CD4-positive, alpha-beta memory T cell (primary cell): ENCODE measurements around the gene B9D2. TPM values are rescaled to one million over a fixed set of nuclear protein-coding genes. Genes with fewer than 3 reads are reported as not detected.
A peak's percentile ranks its signal among the peaks of the same experiment; 100 is the strongest.

Source experiments
- CTCF ChIA-PET: fragments of 350-600 bp; sonication (Branson Sonifier 250); formaldehyde crosslinking; loops from one replicate; lab custom pipeline; 2021; ENCODE audit warnings: inconsistent platforms; ENCODE audit not compliant: partially characterized antibody; lab: Charles Lee
- POLR2A ChIA-PET: fragments of 350-600 bp; sonication (Branson Sonifier 250); formaldehyde crosslinking; loops from one replicate; lab custom pipeline; 2021; ENCODE audit not compliant: partially characterized antibody; lab: Charles Lee
- DNase-seq, 5 donors: peaks; one replicate each; pipeline versions ENCODE4 v3.0.0 to v3.0.0-alpha.2; 2020 to 2022; ENCODE audit warnings: mixed read lengths in 1 of 5
- H3K27ac ChIP-seq: one replicate; pipeline ENCODE4 v1.7.0; 2013; ENCODE audit warnings: low read depth, low read length
- H3K27me3 ChIP-seq: 2 replicates; pipeline ENCODE4 v1.7.0; 2013; ENCODE audit warnings: mild to moderate bottlenecking, low read length, moderate library complexity; ENCODE audit not compliant: insufficient read depth
- H3K36me3 ChIP-seq: 2 replicates; pipeline ENCODE4 v1.7.0; 2013; ENCODE audit warnings: mild to moderate bottlenecking, low read length, moderate library complexity; ENCODE audit not compliant: insufficient read depth
- H3K4me1 ChIP-seq: 2 replicates; pipeline ENCODE4 v1.7.0; 2013; ENCODE audit warnings: mild to moderate bottlenecking, low read length, moderate library complexity; ENCODE audit not compliant: insufficient read depth
- H3K4me3 ChIP-seq, 2 donors: one replicate each; pipeline ENCODE4 v1.7.0; 2013; ENCODE audit warnings: low read length in 2 of 2, mild to moderate bottlenecking in 1 of 2
- H3K9me3 ChIP-seq, 2 donors: one replicate each; pipeline ENCODE4 v1.7.0; 2013; ENCODE audit warnings: low read length in 2 of 2, control low read depth in 1 of 2; ENCODE audit not compliant: control insufficient read depth in 1 of 2
- H3K27ac Mint-ChIP-seq, 7 donors: one replicate each; pipeline ENCODE4 v1.8.0; 2020 to 2021; ENCODE audit warnings: mixed read lengths in 7 of 7, mild to moderate bottlenecking in 6 of 7, inconsistent platforms in 3 of 7, moderate library complexity in 3 of 7
- H3K27me3 Mint-ChIP-seq, 2 donors: one replicate each; pipeline ENCODE4 v1.8.0; 2020 to 2021; ENCODE audit warnings: mixed read lengths in 2 of 2
- H3K36me3 Mint-ChIP-seq, 2 donors: one replicate each; pipeline ENCODE4 v1.8.0; 2020 to 2021; ENCODE audit warnings: mixed read lengths in 2 of 2, inconsistent platforms in 1 of 2, mild to moderate bottlenecking in 1 of 2
- H3K4me1 Mint-ChIP-seq, 4 donors: one replicate each; pipeline ENCODE4 v1.8.0; 2020 to 2021; ENCODE audit warnings: mixed read lengths in 4 of 4, mild to moderate bottlenecking in 1 of 4
- H3K4me3 Mint-ChIP-seq, 8 donors: one replicate each; pipeline ENCODE4 v1.8.0; 2020 to 2021; ENCODE audit warnings: mixed read lengths in 8 of 8, mild to moderate bottlenecking in 7 of 8, moderate library complexity in 6 of 8, inconsistent platforms in 3 of 8
- H3K9me3 Mint-ChIP-seq, 8 donors: one replicate each; pipeline ENCODE4 v1.8.0; 2020 to 2021; ENCODE audit warnings: mixed read lengths in 8 of 8, mild to moderate bottlenecking in 5 of 8, inconsistent platforms in 3 of 8, moderate library complexity in 1 of 8
- intact Hi-C: fragments of 100-400 bp; cut with micrococcal nuclease; formaldehyde crosslinking; loops from one replicate; pipeline ENCODE4 v1.15.1; 2023
- polyA plus RNA-seq, 2 donors: library from polyadenylated mRNA; unstranded; fragments of 300-500 nt; fragmentation: Illumina TruSeq; gene quantifications; one replicate each; pipeline ENCODE4 v1.2.3, GENCODE V29; 2021
- total RNA-seq, 2 experiments: library from RNA; stranded (reverse); gene quantifications; one replicate each; pipeline ENCODE4 v1.2.3, GENCODE V29; 2021

The B9D2 gene
- total and polyA plus RNA-seq, 4 experiments from 2014 or later: 11.6 to 22.4 (median 14.0) TPM

DNA sequence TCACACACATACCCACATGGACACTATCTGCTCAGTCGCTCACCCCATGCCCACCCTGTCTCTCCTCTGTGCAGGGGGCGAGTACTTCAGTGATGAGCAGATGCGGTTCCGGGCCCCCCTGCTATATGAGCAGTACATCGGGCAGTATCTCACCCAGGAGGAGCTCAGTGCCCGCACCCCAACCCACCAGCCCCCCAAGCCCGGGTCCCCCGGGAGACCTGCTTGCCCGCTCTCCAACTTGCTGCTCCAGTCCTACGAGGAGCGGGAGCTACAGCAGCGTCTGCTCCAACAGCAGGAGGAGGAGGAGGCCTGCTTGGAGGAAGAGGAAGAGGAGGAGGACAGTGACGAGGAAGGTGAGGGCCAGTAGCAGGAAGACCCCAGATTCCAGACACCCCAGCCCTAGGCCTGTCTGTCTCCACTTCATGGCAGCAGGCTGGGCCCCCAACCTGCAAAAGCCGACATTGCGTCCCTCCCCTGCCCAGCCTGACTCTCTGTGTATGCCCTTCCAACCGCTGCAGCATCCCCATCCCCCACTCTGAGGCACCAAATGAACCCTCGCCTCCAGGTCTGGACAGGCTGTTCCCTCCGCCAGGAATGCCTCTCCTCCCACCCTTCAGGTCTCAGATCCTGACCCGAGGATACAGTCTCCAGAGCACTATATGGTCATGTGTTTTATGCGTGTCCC is 44.3 kb downstream of the B9D2 start:
- Histone ChIP-seq H3K9me3 (no peaks in the 10 kb centered on the region), H3K4me1 (peaks cover 3% of the 10 kb centered on the region), H3K27me3 (no peaks in the 10 kb centered on the region), H3K4me3 (no peak overlapping the region), H3K27ac (no peak overlapping the region), H3K36me3 (peaks cover 71% of the 10 kb centered on the region)
- H3K4me1 Mint-ChIP-seq: peaks cover 11 to 69% (median 19%) of the 10 kb centered on the region in 4 donors
- ChIA-PET CTCF (interaction anchor here (1.2 kb wide), 1 partner anchor 11 kb away, joined by 3 read pairs; no protein-coding TSS in a partner anchor), POLR2A (interaction anchor here (0.7 to 2.1 kb wide), 5 partner anchors 9 to 56 kb away, joined by 3 to 10 read pairs (median 5); partner anchors contain the start of genes CCDC97 and HNRNPUL1)
- peaks cover 32 to 77% of the 10 kb centered on the region in 2 donors for H3K36me3 Mint-ChIP-seq
- peak overlapping the region in 1 of 8 donors; percentile 49 for H3K4me3 Mint-ChIP-seq
- no peaks in the 10 kb centered on the region for H3K27me3 Mint-ChIP-seq
- peaks cover 0 to 5% (median 0%) of the 10 kb centered on the region in 8 donors for H3K9me3 Mint-ChIP-seq
- peak in 1 of 5 donors; percentile 40 for DNase-seq
- intact Hi-C loops: no loop called here
- H3K27ac Mint-ChIP-seq: peak overlapping the region in 5 of 7 donors; percentile 63 to 87 (median 69)

DNA sequence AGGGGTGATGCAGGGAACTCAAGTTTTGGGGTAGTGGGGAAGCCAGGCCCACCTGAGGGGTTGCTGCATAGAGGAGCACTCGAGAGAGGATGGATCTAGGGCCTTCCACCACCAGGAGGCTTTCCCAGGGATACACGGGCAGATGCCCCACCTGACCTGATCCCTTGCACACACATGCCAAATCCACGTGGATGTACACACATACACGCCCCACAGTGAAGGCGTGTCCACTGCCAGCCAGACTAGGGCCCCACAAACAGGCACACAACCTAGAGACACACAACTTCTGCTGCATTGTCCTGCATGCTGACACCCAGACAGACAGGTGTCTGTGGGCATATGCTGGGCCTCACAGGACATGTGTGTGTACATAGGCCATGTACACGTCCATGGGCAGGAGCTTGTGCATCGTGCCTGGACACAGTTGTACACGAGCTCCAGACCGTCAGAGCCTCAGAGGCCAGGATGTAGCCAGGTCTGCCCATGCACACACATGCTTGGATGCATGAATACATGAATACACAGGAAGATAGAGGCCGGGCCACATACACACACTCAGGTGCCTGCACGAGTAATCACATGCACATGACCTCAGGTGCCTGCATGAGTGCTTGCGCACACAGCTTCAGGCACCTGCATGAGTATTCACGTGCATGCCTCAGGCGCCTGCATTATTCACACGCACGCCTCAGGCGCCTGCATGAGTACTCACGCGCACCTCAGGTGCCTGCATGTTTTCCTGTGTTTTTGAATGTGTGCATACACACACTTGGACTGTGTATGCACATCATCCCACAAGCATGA is 45.1 kb downstream of the B9D2 start:
- ChIA-PET POLR2A (interaction anchor here (2.0 to 2.1 kb wide), 2 partner anchors 9 to 34 kb away, joined by 7 to 10 read pairs; partner anchors contain the start of gene CCDC97), CTCF (interaction anchor here (1.2 kb wide), 1 partner anchor 10 kb away, joined by 3 read pairs; no protein-coding TSS in a partner anchor)
- Histone ChIP-seq H3K27me3 (no peaks in the 10 kb centered on the region), H3K36me3 (peaks cover 66% of the 10 kb centered on the region), H3K9me3 (no peaks in the 10 kb centered on the region), H3K4me1 (peaks cover 4% of the 10 kb centered on the region), H3K4me3 (no peak overlapping the region), H3K27ac (no peak overlapping the region)
- intact Hi-C loops: no loop called here
- peaks cover 32 to 76% of the 10 kb centered on the region in 2 donors for H3K36me3 Mint-ChIP-seq
- DNase-seq: peak in 1 of 5 donors; percentile 41
- no peaks in the 10 kb centered on the region for H3K27me3 Mint-ChIP-seq
- H3K4me3 Mint-ChIP-seq: peak overlapping the region in 1 of 8 donors; percentile 49
- H3K9me3 Mint-ChIP-seq: peaks cover 0 to 5% (median 0%) of the 10 kb centered on the region in 8 donors
- H3K27ac Mint-ChIP-seq: peak overlapping the region; percentile 29 to 87 (median 66)
- H3K4me1 Mint-ChIP-seq: peaks cover 11 to 61% (median 19%) of the 10 kb centered on the region in 4 donors

DNA sequence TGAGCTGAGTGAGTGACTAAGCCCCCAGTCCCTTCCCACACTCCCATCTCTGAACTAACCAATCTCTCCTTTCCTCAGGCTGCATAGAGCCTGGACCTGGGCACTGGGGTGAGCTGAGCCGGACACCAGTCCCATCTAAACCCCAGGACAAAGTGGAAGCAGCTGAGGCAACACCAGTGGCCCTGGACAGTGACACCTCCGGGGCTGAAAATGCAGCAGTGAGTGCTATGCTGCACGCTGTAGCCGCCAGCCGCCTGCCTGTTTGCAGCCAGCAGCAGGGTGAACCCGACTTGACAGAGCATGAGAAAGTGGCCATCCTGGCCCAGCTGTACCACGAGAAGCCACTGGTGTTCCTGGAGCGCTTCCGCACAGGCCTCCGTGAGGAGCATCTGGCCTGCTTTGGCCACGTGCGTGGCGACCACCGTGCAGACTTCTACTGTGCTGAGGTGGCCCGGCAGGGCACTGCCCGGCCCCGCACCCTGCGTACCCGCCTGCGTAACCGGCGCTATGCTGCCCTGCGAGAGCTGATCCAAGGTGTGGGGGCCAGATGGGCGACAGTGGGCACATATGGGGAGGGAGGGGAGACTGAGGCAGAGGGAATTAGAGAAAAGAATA is 47.5 kb downstream of the B9D2 start:
- Histone ChIP-seq H3K4me3 (no peak overlapping the region), H3K4me1 (peaks cover 22% of the 10 kb centered on the region), H3K27ac (no peak overlapping the region), H3K27me3 (no peaks in the 10 kb centered on the region), H3K9me3 (no peaks in the 10 kb centered on the region), H3K36me3 (peaks cover 62% of the 10 kb centered on the region)
- Mint-ChIP-seq H3K4me3 (peak overlapping the region in 1 of 8 donors; percentile 33), H3K9me3 (peaks cover 0 to 4% (median 0%) of the 10 kb centered on the region in 8 donors), H3K4me1 (peaks cover 20 to 71% (median 28%) of the 10 kb centered on the region in 4 donors), H3K27me3 (no peaks in the 10 kb centered on the region), H3K27ac (peak overlapping the region in 5 of 7 donors; percentile 13 to 70 (median 69)), H3K36me3 (peaks cover 34 to 77% of the 10 kb centered on the region in 2 donors)
- POLR2A ChIA-PET: interaction anchor here (1.0 to 1.3 kb wide), 4 partner anchors 11 to 52 kb away, joined by 3 to 4 read pairs (median 4); partner anchors contain the start of gene HNRNPUL1
- DNase-seq: peak in 1 of 5 donors; percentile 37
- CTCF ChIA-PET: no interaction called here
- intact Hi-C loops: no loop called here

DNA sequence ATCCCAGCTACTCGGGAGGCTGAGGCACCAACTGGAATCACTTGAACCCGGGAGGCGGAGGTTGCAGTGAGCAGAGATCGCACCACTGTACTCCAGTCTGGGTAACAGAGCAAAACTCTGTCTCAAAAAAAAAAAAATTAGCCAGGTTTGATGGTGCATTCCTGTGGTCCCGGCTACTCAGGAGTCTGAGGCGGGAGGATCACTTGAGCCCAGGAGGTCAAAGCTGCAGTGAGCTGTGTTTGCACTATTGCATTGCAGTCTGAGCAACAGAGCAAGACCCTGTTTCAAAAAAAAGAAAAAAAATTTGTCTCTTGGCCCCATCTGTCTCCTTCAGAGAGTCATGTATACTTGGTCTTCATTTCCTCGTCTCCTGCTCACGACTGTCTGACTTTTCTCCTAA is 52.3 kb downstream of the B9D2 start:
- no peaks in the 10 kb centered on the region for H3K9me3 ChIP-seq
- H3K9me3 Mint-ChIP-seq: peaks cover 0 to 14% (median 0%) of the 10 kb centered on the region in 8 donors
- ChIA-PET POLR2A (interaction anchor here (0.6 to 26.9 kb wide), 8 partner anchors 11 to 1370 kb away, joined by 3 to 711 read pairs (median 34); partner anchors contain the start of genes HNRNPUL1 and TGFB1), CTCF (interaction anchor here (1.2 to 1.7 kb wide), 2 partner anchors 40 to 128 kb away, joined by 3 to 6 read pairs; partner anchors contain the start of gene DMAC2)
- peak overlapping the region; percentile 51 to 100 (median 74) for H3K4me3 Mint-ChIP-seq
- H3K36me3 Mint-ChIP-seq: peaks cover 18 to 62% of the 10 kb centered on the region in 2 donors
- no peak overlapping the region for H3K4me3 ChIP-seq
- H3K4me1 Mint-ChIP-seq: peaks cover 41 to 78% (median 59%) of the 10 kb centered on the region in 4 donors
- H3K36me3 ChIP-seq: peaks cover 26% of the 10 kb centered on the region
- no peaks in the 10 kb centered on the region for H3K27me3 Mint-ChIP-seq
- peak in 1 of 5 donors; percentile 33 for DNase-seq
- H3K27me3 ChIP-seq: no peaks in the 10 kb centered on the region
- H3K27ac ChIP-seq: no peak overlapping the region
- peaks cover 62% of the 10 kb centered on the region for H3K4me1 ChIP-seq
- H3K27ac Mint-ChIP-seq: peak overlapping the region in 6 of 7 donors; percentile 39 to 99 (median 70)
- intact Hi-C loops: loop anchor here (2.0 kb wide), 1 partner anchor 17 kb away; no protein-coding TSS in a partner anchor

DNA sequence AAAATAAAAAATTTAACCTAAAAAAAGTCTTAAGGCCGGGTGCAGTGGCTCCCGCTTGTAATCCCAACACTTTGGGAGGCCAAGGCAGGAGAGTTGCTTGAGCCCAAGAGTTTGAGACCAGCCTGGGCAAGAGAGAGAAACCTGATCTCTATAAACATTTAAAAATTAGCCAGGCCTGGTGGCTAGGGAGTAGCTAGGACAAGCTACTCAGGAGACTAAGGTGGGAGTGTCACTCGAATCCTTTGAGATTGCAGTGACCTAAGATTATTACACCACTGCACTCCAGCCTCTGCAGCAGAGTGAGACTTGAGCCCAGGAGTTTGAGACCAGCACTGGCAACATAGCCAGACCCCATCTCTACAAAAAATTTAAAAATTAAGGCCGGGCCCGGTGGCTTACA is 52.9 kb downstream of the B9D2 start:
- peak overlapping the region; percentile 82 to 98 for H3K4me3 ChIP-seq
- H3K4me1 Mint-ChIP-seq: peaks cover 42 to 78% (median 64%) of the 10 kb centered on the region in 4 donors
- H3K27me3 Mint-ChIP-seq: no peaks in the 10 kb centered on the region
- peaks cover 16 to 61% of the 10 kb centered on the region in 2 donors for H3K36me3 Mint-ChIP-seq
- H3K27me3 ChIP-seq: no peaks in the 10 kb centered on the region
- H3K9me3 Mint-ChIP-seq: peaks cover 0 to 14% (median 0%) of the 10 kb centered on the region in 8 donors
- DNase-seq: peak in 1 of 5 donors; percentile 22
- POLR2A ChIA-PET: interaction anchor here (0.8 to 26.9 kb wide), 9 partner anchors 8 to 221 kb away, joined by 3 to 711 read pairs (median 26); partner anchors contain the start of genes B9D2, HNRNPUL1 and TGFB1
- H3K4me3 Mint-ChIP-seq: peak overlapping the region; percentile 16 to 100 (median 97)
- peaks cover 22% of the 10 kb centered on the region for H3K36me3 ChIP-seq
- peak overlapping the region in 5 of 7 donors; percentile 25 to 100 (median 99) for H3K27ac Mint-ChIP-seq
- intact Hi-C loops: loop anchor here (2.0 kb wide), 1 partner anchor 18 kb away; no protein-coding TSS in a partner anchor
- H3K4me1 ChIP-seq: peaks cover 68% of the 10 kb centered on the region
- H3K27ac ChIP-seq: peak overlapping the region; percentile 92
- CTCF ChIA-PET: interaction anchor here (1.2 to 4.4 kb wide), 3 partner anchors 41 to 129 kb away, joined by 3 to 101 read pairs (median 6); partner anchors contain the start of gene DMAC2
- H3K9me3 ChIP-seq: no peaks in the 10 kb centered on the region
